Measurements from ENCODE around the gene BLTP3B. TPM values are rescaled to one million over a fixed set of nuclear protein-coding genes. Genes with fewer than 3 reads are reported as not detected.

Gene BLTP3B
- total RNA-seq, 2 donors from 2014 or later = 20.2 to 23.8 TPM

DNA sequence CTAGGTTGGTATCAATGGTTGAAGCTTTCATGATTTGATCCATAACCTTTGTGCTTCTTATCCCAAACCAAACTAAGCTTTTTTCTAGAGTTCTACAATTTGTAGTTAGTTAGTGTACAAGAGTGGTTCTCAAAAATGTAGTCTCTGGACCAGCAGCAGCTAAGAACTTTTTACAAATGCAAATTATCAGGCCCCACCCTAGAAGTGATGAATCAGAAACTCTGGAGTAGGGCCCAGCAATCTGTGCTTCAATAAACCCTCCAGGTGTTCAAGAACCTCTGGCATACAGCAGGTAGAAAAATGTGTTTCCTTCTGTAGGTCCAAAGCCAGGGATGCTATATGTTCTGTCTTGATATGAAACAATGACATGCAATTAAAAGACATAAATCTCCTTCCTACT is 31.8 kb upstream of the BLTP3B start:
- Histone ChIP-seq H3K36me3 (no peaks in the 10 kb centered on the region), H3K27me3 (no peaks in the 10 kb centered on the region), H3K9ac (ENCODE audit: low read depth in 2 of 2, low read length in 2 of 2) (no peak overlapping the region), H3K4me3 (no peak overlapping the region), H3K27ac (no peak overlapping the region), H3K4me1 (no peaks in the 10 kb centered on the region), H3K9me3 (no peaks in the 10 kb centered on the region)
- no peak for TF ChIP-seq CTCF (IDR thresholded peaks at IDR 0.05)
- intact Hi-C loops (cut with DNase I) = no loop called here
- DNase-seq = no peak

DNA sequence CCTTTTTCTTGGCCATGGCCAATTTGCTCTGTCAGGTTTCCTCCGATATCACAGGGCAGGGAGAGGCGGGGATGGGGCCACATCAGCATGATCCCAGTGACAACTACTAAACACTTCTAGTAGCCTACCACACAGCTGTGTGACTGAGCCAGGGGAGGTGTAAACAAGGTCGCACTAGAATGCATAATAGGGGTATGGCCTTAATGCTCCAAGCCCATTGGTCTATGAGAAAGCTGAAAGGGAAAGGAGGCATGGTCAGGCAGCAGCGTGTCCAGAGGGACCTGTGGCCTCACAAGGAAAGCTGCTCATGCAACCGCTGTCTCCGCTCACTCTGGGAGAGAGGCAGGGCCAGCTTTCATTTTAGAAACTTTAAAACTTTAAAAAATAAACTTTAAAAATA is 30.4 kb upstream of the BLTP3B start:
- H3K4me1 ChIP-seq = no peaks in the 10 kb centered on the region
- H3K36me3 ChIP-seq = no peaks in the 10 kb centered on the region
- no peak overlapping the region for H3K4me3 ChIP-seq
- no peaks in the 10 kb centered on the region for H3K27me3 ChIP-seq
- no peaks in the 10 kb centered on the region for H3K9me3 ChIP-seq
- no peak for TF ChIP-seq CTCF (IDR thresholded peaks at IDR 0.05)
- H3K27ac ChIP-seq = no peak overlapping the region
- DNase-seq = no peak
- no peak overlapping the region for H3K9ac ChIP-seq (ENCODE audit: low read depth in 2 of 2, low read length in 2 of 2)
- intact Hi-C loops (cut with DNase I) = no loop called here

DNA sequence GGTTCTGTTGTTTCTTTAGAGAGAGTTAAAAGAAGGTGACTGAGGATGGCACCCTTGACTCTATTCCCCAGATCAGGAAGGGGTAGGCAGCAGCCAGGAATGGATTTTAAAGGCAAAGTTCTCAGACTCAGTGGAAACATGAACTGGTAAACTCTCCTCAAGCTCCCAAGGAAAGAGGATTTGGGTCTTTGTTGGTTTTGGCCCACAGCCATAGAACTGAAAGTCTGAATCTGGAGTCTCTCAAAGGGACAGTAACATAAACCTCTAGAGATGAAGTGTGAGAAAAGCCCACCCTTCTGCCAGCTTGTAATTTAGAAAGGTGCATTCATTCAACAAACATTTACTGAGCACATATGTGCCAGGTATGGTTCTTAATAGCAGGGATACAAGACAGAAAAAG is 28.6 kb upstream of the BLTP3B start:
- no peak for DNase-seq
- Histone ChIP-seq H3K4me1 (no peaks in the 10 kb centered on the region), H3K27me3 (no peaks in the 10 kb centered on the region), H3K9me3 (no peaks in the 10 kb centered on the region), H3K27ac (no peak overlapping the region), H3K4me3 (no peak overlapping the region), H3K9ac (ENCODE audit: low read depth in 2 of 2, low read length in 2 of 2) (no peak overlapping the region), H3K36me3 (no peaks in the 10 kb centered on the region)
- intact Hi-C loops (cut with DNase I) = no loop called here
- no peak for TF ChIP-seq CTCF (IDR thresholded peaks at IDR 0.05)

DNA sequence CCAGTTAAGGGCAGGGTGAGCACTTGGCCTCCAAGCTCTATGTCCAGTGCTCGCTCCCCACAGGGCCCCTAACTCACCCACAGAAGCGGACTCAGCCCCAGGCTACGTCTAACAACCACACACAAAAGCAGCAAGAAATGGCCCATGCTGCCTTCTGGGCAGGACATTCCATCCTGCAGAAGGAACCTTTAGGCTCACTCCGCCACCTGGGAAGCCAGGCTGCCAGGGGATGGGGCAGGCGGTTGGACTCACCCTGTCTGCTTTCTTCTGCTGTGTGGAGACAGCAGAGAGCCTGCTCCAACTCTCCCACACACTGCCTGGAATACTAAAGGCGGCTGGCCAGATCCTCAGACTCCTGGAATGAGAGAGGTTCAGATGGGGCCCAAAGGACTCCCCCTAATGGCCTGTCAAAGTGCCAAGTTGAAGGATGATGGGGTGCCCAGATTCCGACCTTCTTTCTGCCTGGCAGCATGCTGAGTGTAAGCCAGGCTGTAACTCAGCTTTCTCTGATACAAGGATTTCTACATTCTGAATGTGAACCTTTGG is 27.7 kb upstream of the BLTP3B start:
- no peak overlapping the region for H3K4me3 ChIP-seq
- no peak overlapping the region for H3K27ac ChIP-seq
- DNase-seq = no peak
- TF ChIP-seq CTCF (IDR thresholded peaks at IDR 0.05) = no peak
- H3K27me3 ChIP-seq = no peaks in the 10 kb centered on the region
- H3K9me3 ChIP-seq = no peaks in the 10 kb centered on the region
- H3K36me3 ChIP-seq = no peaks in the 10 kb centered on the region
- no peaks in the 10 kb centered on the region for H3K4me1 ChIP-seq
- intact Hi-C loops (cut with DNase I) = no loop called here
- no peak overlapping the region for H3K9ac ChIP-seq (ENCODE audit: low read depth in 2 of 2, low read length in 2 of 2)

- Histone ChIP-seq H3K9me3 (no peaks in the 10 kb centered on the region), H3K27me3 (no peaks in the 10 kb centered on the region), H3K4me1 (no peaks in the 10 kb centered on the region), H3K27ac (no peak overlapping the region), H3K9ac (ENCODE audit: low read depth in 2 of 2, low read length in 2 of 2) (no peak overlapping the region), H3K4me3 (no peak overlapping the region), H3K36me3 (no peaks in the 10 kb centered on the region)
- DNase-seq = no peak
- no peak for TF ChIP-seq CTCF (IDR thresholded peaks at IDR 0.05)
- intact Hi-C loops (cut with DNase I) = no loop called here
Observed at GRCh38 chr12:100169345-100169744, 26.7 kb upstream of the BLTP3B start.

All from colonic mucosa (tissue), 4 donors.